Peyer's patch (tissue), 4 donors: ENCODE data around the gene CRADD. TPM values are rescaled to one million over a fixed set of nuclear protein-coding genes. Genes with fewer than 3 reads are reported as not detected.
A peak's percentile ranks its signal among the peaks of the same experiment; 100 is the strongest.

Source experiments
- DNase-seq, 3 donors: peaks; one replicate each; pipeline ENCODE4 v3.0.0-alpha.2; 2017 to 2019
- H3K27ac ChIP-seq, 4 donors: fragments of 200-600 bp; sonication (generic); one replicate each; pipeline ENCODE4 v1.5.1; 2016 to 2019
- H3K27me3 ChIP-seq, 2 donors: fragments of 200-600 bp; sonication (generic); one replicate each; pipeline ENCODE4 v1.5.1; 2019
- H3K36me3 ChIP-seq, 3 donors: fragments of 200-600 bp; sonication (generic); one replicate each; pipeline ENCODE4 v1.5.1; 2016 to 2019
- H3K4me1 ChIP-seq, 4 donors: fragments of 200-600 bp; sonication (generic); one replicate each; pipeline ENCODE4 v1.5.1; 2016 to 2019
- H3K4me3 ChIP-seq, 4 donors: fragments of 200-600 bp; sonication (generic); 1 replicate in 3 of 4; 2 replicates in 1 of 4; pipeline ENCODE4 v1.5.1; 2016 to 2019; ENCODE audit warnings: mild to moderate bottlenecking in 1 of 4
- H3K9me3 ChIP-seq, 4 donors: fragments of 200-600 bp; sonication (generic); one replicate each; pipeline ENCODE4 v1.5.1; 2016 to 2019; ENCODE audit warnings: mild to moderate bottlenecking in 1 of 4
- CTCF ChIP-seq, 6 experiments: fragments of 450-650 bp in 4 of 6; fragments of 200-600 bp in 2 of 6; sonication (generic) in 1 of 6; IDR thresholded peaks; one replicate each; pipeline ENCODE4 v1.5.1; 2017 to 2019; ENCODE audit warnings: antibody characterized with exemption in 6 of 6, mild to moderate bottlenecking in 3 of 6, moderate library complexity in 1 of 6
- POLR2A ChIP-seq, 2 donors: fragments of 450-650 bp; IDR thresholded peaks; one replicate each; pipeline ENCODE4 v1.5.1; 2017; ENCODE audit warnings: antibody characterized with exemption in 2 of 2, mild to moderate bottlenecking in 2 of 2, moderate library complexity in 2 of 2
- total RNA-seq, 4 donors: library from RNA; depleted of rRNA; stranded (reverse); fragments of >200 nt; gene quantifications; one replicate each; pipeline ENCODE4 v1.1.0, GENCODE V29; 2016

The CRADD gene
- total RNA-seq, 4 donors from 2014 or later: 66.3 to 128 (median 89.4) TPM

- TF ChIP-seq CTCF (IDR thresholded peaks at IDR 0.05) (no peak), POLR2A (IDR thresholded peaks at IDR 0.05) (no peak)
Measured at GRCh38 chr12:93896952-93897351, 219.8 kb downstream of the CRADD start.

GRCh38 chr12:93901739-93902138, 224.6 kb downstream of the CRADD start:
- DNase-seq: no peak
- Histone ChIP-seq H3K27me3 (no peaks in the 10 kb centered on the region), H3K27ac (peak overlapping the region in 1 of 4 donors; percentile 41)

More at GRCh38 chr12:93896952-93897351, 219.8 kb downstream of the CRADD start:
- no peak overlapping the region for H3K4me3 ChIP-seq
- no peak for DNase-seq
- no peaks in the 10 kb centered on the region for H3K27me3 ChIP-seq
- peaks cover 0 to 22% (median 0%) of the 10 kb centered on the region in 4 donors for H3K4me1 ChIP-seq
- H3K36me3 ChIP-seq: no peaks in the 10 kb centered on the region
- H3K27ac ChIP-seq: no peak overlapping the region
- H3K9me3 ChIP-seq: no peaks in the 10 kb centered on the region

GRCh38 chr12:93902192-93902591, 225.0 kb downstream of the CRADD start:
- Histone ChIP-seq H3K9me3 (no peaks in the 10 kb centered on the region), H3K27me3 (no peaks in the 10 kb centered on the region), H3K36me3 (no peaks in the 10 kb centered on the region), H3K27ac (peak overlapping the region in 1 of 4 donors; percentile 41), H3K4me1 (peaks cover 0 to 9% (median 0%) of the 10 kb centered on the region in 4 donors), H3K4me3 (no peak overlapping the region)
- DNase-seq: no peak
- TF ChIP-seq CTCF (IDR thresholded peaks at IDR 0.05) (no peak), POLR2A (IDR thresholded peaks at IDR 0.05) (no peak)

More at GRCh38 chr12:93901739-93902138, 224.6 kb downstream of the CRADD start:
- Histone ChIP-seq H3K36me3 (no peaks in the 10 kb centered on the region), H3K4me1 (peaks cover 0 to 9% (median 0%) of the 10 kb centered on the region in 4 donors), H3K4me3 (no peak overlapping the region), H3K9me3 (no peaks in the 10 kb centered on the region)
- TF ChIP-seq POLR2A (IDR thresholded peaks at IDR 0.05): no peak

GRCh38 chr12:93902736-93903562, 225.8 kb downstream of the CRADD start:
- peak in 1 of 3 donors; percentile 63 for DNase-seq
- H3K36me3 ChIP-seq: no peaks in the 10 kb centered on the region
- H3K4me3 ChIP-seq: no peak overlapping the region
- peak in 1 of 6 experiments; percentile 19 for TF ChIP-seq CTCF (IDR thresholded peaks at IDR 0.05)
- no peak for TF ChIP-seq POLR2A (IDR thresholded peaks at IDR 0.05)
- H3K27ac ChIP-seq: peak overlapping the region in 2 of 4 donors; percentile 25 to 41
- H3K4me1 ChIP-seq: peaks cover 0 to 9% (median 0%) of the 10 kb centered on the region in 4 donors
- no peaks in the 10 kb centered on the region for H3K9me3 ChIP-seq
- no peaks in the 10 kb centered on the region for H3K27me3 ChIP-seq

GRCh38 chr12:93904124-93904523, 226.9 kb downstream of the CRADD start:
- TF ChIP-seq POLR2A (IDR thresholded peaks at IDR 0.05) (no peak), CTCF (IDR thresholded peaks at IDR 0.05) (no peak)
- no peak for DNase-seq
- Histone ChIP-seq H3K27ac (no peak overlapping the region), H3K9me3 (no peaks in the 10 kb centered on the region), H3K4me1 (peaks cover 0 to 6% (median 0%) of the 10 kb centered on the region in 4 donors), H3K36me3 (no peaks in the 10 kb centered on the region), H3K4me3 (no peak overlapping the region), H3K27me3 (no peaks in the 10 kb centered on the region)

GRCh38 chr12:93908264-93908663, 231.1 kb downstream of the CRADD start:
- H3K27ac ChIP-seq: no peak overlapping the region
- DNase-seq: no peak
- H3K27me3 ChIP-seq: no peaks in the 10 kb centered on the region
- no peaks in the 10 kb centered on the region for H3K9me3 ChIP-seq
- no peak overlapping the region for H3K4me3 ChIP-seq
- no peaks in the 10 kb centered on the region for H3K36me3 ChIP-seq
- H3K4me1 ChIP-seq: no peaks in the 10 kb centered on the region
- no peak for TF ChIP-seq POLR2A (IDR thresholded peaks at IDR 0.05)
- no peak for TF ChIP-seq CTCF (IDR thresholded peaks at IDR 0.05)
